ENCODE data around the gene PPP3CA.

PPP3CA gene

DNA sequence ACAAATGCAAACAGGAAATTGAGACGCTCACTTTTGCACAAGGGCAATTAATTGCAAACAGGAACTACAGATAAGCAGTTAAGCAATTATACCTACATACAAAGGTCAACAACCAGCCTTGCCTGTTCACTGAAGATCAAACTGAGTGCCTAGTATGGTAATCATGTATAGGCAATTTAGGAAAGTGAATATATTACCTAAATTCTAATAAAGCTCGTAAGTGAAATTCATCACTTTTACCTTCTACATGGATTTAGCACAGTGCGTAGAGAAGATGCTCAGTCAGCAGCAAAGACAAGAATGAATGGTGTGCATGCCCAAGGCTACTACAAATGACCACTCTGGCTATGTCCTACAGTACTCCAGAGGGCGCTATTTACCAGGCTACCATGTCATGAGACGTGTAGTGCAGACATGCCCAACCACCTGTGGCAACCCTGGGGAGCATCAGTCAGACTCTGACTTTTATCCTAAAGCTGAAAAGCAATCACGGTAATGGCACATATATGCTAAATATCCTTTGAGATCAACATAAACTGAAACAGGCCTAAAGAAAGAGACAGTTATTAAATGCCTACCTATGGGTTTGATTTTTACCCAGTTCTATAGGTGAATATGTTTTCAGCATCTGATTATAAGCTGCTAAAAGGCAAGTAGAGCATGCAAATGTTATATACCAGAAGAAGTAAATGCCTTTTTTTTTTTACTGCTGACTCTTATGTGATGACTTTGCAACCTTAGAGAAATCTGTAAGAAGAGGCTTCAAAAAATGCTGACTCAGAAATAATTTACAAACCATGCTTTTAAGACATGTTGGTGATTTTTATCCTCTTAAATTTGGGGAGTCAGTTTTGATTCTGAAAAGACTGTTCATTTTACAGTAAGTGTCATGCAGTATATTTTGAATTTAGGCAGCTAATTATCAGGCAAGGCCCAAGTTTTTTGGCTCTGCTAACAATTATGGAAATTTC, 178.0 kb downstream of the PPP3CA start:
- peak; percentile 38 to 53 for DNase-seq

DNA sequence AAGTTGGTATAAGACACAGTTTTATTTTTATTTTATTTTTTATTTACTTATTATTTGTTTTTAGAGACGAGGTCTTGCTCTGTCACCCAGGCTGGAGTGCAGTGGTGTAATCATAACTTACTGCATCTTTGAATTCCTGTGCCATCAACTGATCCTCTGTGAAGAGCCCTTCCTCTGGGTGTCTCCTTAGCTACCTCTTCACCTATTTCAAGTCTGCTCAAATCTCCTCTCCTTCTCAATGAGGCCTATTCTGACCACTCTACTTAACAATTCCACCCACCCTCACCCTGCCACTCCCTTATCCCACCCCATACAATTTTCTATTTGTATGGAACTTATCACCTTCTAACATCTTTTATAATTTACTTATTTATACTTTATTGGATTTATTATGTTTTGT, 183.4 kb downstream of the PPP3CA start:
- DNase-seq = no peak

DNA sequence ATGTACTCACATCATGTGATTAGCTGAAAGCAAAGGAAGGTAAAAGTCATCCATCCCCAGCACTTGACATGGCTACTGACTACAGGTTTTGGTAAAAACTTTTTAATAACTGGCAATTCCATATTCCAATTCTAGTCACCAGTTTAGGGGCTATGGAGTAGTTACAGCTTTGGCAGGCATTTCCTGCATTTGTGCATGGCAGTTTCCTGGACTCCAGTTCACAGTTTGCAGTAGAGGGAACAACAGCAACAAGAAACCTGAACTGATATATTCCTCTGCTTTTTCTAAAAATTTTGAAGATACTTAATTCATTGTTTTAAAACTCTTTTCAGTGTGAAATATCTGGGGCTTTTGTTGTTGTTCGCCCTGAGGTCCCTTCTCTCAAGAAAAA, 184.3 kb downstream of the PPP3CA start:
- no peak for DNase-seq

DNA sequence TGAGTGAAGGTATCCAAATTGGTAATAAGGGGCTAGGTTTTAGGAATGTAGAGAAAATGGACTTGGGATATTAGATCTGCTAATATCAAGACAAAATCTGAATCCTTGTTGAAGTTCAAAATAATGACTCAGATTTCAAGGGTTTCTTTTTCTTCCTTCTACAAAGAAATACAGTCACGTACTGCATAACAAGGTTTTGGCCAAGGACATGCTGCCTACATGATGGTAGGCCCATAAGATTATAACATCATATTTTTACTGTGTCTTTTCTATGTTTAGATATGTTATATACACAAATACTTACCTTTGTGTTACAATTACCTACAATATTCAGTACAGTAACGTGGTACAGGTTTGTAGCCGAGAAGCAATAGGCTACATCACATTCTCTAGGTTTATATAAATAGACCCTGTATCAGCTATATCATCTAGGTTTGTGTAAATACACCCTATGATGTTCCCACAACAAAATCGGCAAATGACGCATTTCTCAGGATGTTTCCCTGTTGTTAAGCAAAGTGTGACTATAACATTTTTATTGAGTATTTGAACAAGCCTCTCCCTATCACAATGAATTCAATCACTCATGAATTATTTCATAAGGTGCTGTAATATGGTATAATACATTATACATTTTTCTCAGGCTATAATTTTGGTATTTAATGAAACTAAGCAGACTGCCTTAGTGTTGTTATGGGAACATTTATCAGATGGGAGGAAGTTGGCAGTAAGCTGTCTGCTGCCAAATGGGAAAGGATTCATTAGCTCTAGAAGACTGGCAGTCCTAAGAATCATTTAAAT, 186.3 kb downstream of the PPP3CA start:
- no peak for DNase-seq

DNA sequence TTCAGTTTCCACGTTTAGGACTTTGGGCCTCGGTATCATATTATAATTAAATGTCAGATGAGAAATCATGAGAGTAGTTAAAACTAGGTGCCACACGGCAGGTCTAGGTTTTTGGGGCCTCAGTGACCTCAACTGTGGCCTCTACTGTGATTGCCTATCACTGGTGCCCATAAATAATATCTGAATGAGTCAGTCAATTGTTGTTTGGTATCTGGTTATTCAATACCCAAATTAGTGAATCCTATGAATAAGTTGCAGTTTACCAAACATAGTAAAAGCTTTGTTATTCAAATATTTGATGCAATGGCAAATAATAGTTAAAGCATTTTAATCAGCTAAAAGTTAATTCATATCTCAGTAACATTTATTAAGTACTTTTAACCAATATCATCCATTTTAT, 188.8 kb downstream of the PPP3CA start:
- DNase-seq = no peak

DNA sequence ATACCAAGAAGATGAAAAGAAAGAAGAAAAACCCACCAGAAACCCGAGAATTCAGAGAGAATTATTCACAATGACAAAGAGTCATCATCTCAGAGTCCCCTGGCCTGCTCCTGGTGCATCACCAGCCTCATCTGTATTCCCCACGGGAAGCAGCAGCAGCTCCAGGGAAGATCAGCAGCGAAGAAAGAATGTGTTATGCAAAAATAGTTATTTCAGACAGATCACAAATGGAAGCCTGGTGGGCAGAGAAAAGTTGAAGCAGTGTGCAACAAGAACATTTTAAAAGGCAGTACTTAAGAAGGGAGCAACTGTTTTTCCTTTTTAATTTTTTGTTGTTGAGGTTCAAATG, 189.2 kb downstream of the PPP3CA start:
- no peak for DNase-seq

DNA sequence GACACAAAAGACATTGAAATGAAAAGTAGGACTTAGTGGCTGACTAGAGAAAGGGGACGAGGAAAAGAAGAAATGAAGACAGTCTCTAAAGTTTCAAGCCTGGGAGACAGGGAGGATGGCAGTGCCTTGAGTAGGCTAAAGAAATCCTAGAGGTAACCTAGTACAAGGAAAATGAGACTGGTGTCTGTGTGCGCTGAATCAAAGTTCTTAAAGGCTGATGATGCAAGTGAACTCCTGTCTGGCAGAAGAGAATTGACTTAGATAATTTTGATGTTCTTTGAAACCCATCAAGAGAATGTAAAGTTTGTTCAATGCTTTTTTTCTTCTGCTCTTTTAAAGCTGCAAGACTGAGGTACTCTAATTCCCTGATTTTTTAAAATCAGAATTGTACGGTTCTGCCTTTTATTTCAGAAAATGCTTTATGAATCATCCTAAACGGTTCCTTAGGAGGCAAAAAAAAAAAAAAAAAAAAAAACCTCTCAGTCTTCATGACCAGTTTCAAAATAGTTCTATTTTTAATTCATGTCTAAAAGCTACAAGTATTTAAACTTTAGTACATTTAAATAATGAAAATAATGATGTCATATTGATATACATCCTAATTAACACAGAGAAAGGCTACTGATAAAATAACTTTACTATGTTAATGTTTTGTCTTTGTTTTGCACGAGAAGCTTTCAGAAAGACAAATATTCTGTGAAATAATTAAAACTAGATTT, 189.8 kb downstream of the PPP3CA start:
- no peak for DNase-seq

DNA sequence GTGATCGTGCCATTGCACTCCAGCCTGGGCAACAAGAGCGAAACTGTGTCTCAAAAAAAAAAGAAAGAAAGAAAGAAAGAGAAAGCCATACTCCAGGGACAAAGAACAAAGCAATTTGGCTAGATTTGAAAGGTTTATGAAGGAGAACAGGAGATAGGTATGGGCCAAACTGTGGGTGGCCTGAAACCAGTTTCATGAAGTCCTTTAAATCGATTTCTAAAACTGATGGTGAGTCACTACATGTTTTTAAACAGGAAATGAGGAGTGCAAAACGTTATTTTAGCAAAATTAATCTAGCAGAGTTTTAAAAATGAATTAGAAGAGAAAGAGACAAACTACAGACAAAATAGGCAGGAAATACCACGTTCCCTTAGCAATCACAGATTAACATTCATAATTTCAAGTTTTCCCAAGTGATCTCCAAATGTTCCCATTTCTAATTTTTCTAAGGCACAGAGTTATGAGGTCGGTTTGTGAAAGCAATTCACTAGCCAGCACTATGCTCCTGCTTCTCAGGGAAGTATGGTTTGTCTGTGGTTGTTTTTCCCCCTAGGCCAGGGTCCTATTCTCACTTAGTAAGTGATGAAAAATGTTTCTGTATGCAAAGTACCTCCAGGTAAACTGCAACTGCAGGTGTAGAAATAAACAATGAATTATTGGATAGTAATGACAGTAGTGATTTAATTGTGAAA, 190.6 kb downstream of the PPP3CA start:
- DNase-seq = no peak

DNA sequence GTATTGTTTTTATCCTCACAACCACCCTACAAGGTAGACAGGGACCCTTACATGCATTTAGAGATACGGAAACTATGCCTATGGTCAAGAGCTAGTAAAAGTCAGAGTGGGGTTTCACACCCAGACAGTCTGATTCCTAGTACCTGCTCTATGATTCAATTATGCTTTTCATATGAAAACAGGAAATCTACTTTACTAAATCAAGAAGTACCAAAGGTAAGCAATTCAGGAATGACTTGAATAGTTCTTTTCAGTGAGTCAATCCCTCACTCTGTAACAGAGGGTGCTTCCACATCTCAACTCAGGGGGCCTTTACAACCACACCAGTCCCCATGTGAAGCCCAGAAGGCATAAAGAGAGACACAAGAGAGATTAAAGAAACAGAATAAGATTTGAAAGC, 191.4 kb downstream of the PPP3CA start:
- DNase-seq = no peak

DNA sequence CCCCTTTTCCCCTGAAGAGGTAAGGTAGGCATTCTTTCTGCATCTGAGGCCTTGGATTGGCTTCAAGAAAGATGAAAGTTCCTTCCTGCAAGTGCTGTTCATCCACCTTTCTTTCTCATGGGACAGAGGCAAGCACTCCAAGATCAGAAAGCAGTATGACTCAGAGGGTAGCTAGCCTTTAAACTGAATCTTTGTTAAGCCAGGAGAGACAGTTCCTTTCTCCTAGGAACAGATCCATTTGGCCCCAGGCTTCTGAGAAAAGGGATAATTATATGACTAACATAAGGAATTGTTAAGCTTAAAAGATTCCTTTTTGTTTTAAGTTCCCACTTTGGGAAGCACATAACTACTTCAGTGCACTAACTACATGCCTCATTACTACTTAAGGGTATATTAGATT, 192.0 kb downstream of the PPP3CA start:
- DNase-seq = no peak

DNA sequence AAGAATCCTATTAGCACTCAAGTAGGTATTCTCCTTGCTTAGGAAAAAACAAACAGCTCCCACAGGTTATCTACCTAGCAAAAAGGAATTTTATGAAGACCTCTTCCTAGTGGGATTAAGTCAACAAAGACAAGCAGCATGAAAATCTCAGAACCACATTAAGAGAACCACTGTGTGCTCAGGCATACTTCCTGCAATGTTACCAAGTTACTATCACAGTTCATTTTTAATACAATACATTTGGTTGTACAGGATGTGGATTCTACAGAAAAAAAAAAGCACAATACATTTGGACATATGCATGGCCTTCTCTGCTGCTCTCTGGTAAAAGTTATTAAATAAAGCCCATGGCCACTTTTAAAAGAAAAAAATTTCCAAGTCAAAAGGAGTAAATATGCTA, 193.7 kb downstream of the PPP3CA start:
- DNase-seq = no peak

DNA sequence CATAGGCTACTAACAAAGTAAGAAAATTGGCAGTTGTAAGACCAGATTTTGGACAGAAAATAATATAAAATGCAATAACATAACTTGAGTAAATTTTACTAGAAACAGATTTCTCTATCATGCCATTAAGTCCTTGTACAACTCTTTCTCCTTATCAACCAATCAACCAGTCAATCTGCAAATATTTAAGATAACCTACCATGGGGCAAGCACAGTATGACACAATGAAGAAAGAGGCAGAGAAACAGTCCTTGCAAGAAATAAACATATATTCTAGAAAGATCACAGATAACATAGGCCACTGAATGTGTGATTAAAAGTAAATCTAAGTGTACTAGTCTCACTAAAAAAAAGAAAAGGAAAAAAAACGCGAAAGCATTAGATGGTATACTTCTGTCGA, 194.8 kb downstream of the PPP3CA start:
- DNase-seq = no peak

DNA sequence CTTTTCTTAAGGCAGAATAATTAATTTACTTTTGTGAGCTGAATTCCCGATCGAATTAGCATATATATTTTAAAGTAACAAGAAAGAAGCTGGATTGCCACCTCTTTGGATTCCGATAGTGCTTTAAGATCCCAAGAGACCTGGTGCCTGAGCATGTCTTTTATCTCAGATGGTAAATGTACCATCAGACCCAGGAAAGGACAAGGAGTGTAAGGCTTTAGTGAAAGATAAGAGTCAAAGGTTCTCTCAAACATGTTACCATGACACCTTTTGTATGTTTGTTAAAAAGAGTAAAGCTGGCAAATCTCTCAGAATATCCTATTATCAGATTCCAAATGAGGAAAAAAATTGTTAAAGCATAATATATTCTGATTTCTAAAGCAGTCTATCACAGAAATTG, 198.8 kb downstream of the PPP3CA start:
- DNase-seq = no peak

DNA sequence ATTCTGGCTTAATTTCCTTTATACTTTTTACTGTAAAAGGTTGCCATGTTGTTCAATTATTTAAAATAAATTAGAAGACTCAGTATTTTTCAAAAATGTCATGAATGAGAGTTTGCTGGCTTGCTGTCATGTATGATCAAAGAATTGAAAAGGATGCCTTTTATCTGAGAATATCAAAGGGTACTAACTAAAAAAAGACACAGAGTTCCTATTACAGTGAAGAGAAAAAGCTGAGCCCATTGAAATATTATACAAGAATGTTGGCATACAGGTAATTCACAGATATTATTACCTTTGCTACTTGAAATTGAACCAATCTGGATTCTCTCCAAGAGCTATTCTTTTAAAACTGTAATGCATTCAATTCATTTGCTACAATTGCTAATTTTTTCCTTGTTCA, 200.0 kb downstream of the PPP3CA start:
- DNase-seq = no peak

DNA sequence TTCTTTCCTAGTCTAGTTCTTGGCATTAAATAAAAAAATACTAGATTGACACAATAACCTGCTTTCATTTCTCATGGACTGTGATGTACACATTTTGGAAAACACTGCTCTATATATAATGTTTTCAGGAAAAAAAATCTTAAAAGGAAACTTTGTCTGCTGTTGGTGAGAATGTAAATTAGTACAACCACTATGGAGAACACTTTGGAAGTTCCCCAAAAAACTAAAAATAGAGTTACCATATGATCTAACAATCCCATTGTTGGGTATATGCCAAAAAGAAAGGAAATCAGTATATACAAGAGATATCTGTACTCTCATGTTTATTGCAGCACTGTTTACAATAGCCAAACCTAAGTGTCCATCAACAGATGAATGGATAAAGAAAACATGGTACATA, 202.3 kb downstream of the PPP3CA start:
- no peak for DNase-seq

DNA sequence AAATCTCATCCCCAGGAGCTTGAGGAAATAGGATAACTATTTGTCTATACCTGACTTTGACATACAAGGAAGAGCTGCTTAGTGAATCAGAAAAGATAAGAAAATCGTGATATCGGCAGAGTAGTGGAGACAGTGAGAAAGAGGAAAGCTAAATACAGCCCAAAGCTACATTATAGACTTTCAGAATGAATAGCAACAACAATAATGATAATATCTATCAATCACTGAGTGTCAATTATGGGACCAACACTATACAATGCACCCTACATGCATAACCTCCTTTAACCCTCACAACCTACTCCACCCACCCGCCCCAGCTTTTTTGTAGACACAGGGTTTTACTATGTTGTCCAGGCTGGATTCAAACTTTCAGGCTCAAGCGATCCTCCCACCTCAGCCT, 205.1 kb downstream of the PPP3CA start:
- no peak for DNase-seq

DNA sequence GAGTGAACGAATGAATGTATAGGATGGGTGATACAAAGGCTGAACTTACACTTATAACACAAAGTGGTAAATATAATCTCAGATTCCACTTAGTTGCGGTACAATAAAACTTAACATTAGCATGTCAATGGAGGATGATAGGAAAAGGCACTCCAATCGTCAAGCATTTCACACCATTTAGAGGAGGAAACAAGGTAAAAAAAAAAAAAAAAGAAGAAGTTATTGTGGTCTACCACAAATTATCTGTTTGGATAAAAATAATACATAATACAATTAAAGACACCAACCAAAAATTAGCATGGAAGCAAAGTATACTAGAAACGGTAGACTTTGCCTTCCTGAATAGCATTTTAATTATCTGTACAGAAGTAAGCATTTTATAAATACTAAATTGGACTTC, 205.5 kb downstream of the PPP3CA start:
- no peak for DNase-seq

DNA sequence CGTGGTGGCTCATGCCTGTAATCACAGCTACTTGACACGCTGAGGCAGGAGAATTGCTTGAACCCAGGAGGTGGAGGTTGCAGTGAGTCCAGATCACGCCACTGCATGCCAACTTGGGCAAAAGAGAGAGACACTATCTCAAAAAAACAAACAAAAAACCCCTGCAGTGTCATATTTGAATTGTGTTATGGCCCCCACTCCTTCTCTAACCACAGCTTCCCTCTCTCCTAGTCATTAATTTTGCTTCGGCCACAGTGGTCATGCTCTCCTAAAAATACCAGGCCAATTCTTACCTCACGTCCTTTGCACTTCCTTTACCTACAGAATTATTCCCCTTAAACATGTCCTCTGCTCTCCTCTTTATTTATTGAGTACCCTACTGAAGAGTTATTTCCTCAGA, 206.1 kb downstream of the PPP3CA start:
- no peak for DNase-seq

DNA sequence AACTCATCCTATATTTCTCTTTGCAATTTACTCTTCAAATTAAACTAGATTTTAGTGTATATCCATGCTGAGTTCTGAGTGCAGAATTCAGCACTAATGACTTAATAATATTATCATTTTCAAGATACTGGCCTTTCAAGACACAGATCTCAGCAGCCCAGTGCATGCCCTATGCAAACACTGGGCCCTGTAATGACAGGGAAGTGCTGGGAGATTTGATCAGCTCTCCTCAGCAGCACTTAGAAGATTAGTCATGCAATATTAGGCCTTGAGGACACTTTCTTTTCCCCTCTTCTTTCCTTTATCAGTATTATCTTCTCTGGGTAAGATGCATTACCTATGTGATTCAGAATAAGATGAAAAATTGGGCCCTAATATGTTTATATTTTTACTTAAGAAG, 207.1 kb downstream of the PPP3CA start:
- DNase-seq = no peak

DNA sequence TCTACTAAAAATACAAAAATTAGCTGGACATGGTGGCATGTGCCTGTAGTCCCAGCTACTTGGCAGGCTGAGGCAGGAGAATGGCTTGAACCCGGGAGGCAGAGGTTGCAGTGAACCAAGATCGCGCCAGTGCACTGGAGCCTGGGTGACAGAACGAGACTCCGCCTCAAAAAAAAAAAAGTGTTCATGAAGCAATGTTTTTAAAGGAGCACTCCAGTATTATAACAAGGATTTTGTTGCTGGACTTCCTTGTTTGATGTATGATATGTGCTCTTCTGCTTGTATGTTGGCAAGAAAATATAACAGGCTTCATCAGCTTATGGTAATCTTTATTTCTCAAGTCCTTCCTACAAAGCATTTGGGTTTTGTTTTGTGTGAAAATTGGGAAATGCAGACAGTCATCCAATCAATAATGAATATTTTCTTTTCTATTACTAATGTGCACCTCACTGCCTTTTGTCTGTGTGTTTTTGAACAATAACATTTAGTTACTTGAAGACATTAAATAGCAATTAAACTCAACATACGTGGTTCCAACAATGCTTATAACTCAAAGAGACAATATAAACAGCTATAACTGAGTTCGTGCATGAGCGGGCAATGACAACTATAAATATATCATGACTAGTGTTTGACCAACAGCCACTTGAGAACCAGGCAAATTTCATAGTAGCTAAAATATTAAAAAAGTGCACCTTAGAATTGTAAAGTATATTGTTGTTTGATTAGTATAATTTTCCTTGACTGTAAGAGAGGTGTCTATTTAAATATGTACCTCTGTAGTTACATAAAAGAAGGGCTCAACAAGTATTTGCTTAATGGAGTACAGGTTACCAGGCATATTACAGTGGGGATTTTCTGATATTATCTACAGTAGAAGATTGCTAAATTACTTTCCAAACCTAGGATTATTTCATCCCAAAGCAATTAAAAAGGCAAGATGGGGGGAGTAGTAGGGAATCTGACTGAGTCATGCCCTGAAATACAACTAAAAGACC, 210.7 kb downstream of the PPP3CA start:
- DNase-seq = no peak

DNA sequence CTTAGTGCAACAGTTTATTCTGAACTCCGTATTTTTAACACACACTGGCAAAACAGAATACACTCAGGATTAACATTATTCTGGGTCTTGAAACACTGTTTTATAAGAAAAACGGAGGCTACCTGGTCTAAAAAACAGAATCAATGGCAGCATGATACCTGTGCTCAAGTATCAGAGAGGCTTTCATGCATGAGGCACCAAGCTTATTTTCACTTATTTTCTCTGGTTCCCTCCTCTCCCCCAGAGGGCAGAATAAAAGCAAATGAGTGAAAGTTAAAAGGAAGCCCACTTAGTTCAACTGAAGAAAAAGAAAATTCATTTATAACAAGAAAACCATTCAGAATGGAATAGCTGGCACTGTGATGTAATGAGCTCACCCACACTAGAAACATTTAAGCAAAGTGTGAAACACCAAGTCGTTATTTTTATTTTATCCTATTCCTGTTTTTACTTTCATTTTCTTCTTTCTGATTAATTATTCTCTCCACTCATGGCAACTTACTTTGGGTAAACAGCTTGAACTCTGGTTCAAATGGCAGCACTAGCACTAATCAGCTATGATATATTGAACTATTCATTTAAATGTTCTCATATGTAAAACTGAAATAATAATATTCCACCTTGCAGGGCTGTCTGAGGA, 211.8 kb downstream of the PPP3CA start:
- no peak for DNase-seq
